Stimulated activated CD4-positive, alpha-beta T cell treated with anti-CD3 and anti-CD28 coated beads, Interleukin-4, amount 100 ng/mL, for 48 hours (primary cell): Measurements from ENCODE around the gene RPL23.
A peak's percentile ranks its signal among the peaks of the same experiment; 100 is the strongest.

ENCODE experiments used
- DNase-seq, 2 donors: peaks; one replicate each; pipeline ENCODE4 v3.0.0-alpha.2; 2020; ENCODE audit warnings: low read depth in 2 of 2

The RPL23 gene

GRCh38 chr17:38883592-38884526, 30.3 kb upstream of the RPL23 start:
- no peak for DNase-seq

- DNase-seq, result no peak
Measured at GRCh38 chr17:38882870-38883269, 29.3 kb upstream of the RPL23 start.

GRCh38 chr17:38881600-38882191, 28.2 kb upstream of the RPL23 start:
- peak in 1 of 2 donors; percentile 52 for DNase-seq

GRCh38 chr17:38879878-38880665, 26.6 kb upstream of the RPL23 start:
- no peak for DNase-seq

- no peak for DNase-seq
Measured at GRCh38 chr17:38877130-38877851, 23.8 kb upstream of the RPL23 start.

GRCh38 chr17:38875477-38876075, 22.1 kb upstream of the RPL23 start:
- DNase-seq, result no peak

GRCh38 chr17:38874505-38875400, 21.2 kb upstream of the RPL23 start:
- no peak for DNase-seq

- no peak for DNase-seq
Measured at GRCh38 chr17:38873640-38874380, 20.3 kb upstream of the RPL23 start.

- no peak for DNase-seq
Measured at GRCh38 chr17:38872671-38873385, 19.3 kb upstream of the RPL23 start.

- no peak for DNase-seq
Measured at GRCh38 chr17:38872027-38872511, 18.5 kb upstream of the RPL23 start.

- peak; percentile 58 to 73 for DNase-seq
Measured at GRCh38 chr17:38871247-38872015, 17.9 kb upstream of the RPL23 start.

- DNase-seq, result peak; percentile 51 to 66
Measured at GRCh38 chr17:38870259-38871165, 17.0 kb upstream of the RPL23 start.

GRCh38 chr17:38869526-38870258, 16.2 kb upstream of the RPL23 start, which contains the start of gene LASP1:
TSS of gene LASP1 (plus strand) at chr17:38870058. CDS start at chr17:38870190, 132 bp downstream.
- DNase-seq, result peak; percentile 80 to 81

GRCh38 chr17:38868817-38869525, 15.4 kb upstream of the RPL23 start:
- DNase-seq, result peak; percentile 86 to 94
